ENCODE data around the gene COL4A2. TPM values are rescaled to one million over a fixed set of nuclear protein-coding genes. Genes with fewer than 3 reads are reported as not detected.

Gene COL4A2
- total RNA-seq, 2 donors from 2014 or later = not detected

GRCh38 chr13:110560601-110561343 lies 253.7 kb downstream of the COL4A2 start:
- H3K4me3 Mint-ChIP-seq = peak overlapping the region; percentile 83 to 88
- no peaks in the 10 kb centered on the region for H3K36me3 Mint-ChIP-seq (ENCODE audit: insufficient read depth in 2 of 2)
- ATAC-seq (replicated peaks in 1 of 2) (no peak), DNase-seq (peak in 1 of 2 donors; percentile 19)
- H3K4me1 Mint-ChIP-seq (ENCODE audit: low read depth) = peaks cover 19% of the 10 kb centered on the region
- H3K9me3 Mint-ChIP-seq = no peaks in the 10 kb centered on the region
- H3K27ac Mint-ChIP-seq = peak overlapping the region; percentile 8
- peaks cover 35% of the 10 kb centered on the region for H3K27me3 Mint-ChIP-seq (ENCODE audit: low read depth)

- H3K9me3 Mint-ChIP-seq = no peaks in the 10 kb centered on the region
- ATAC-seq (replicated peaks in 1 of 2) (peak; percentile 75 to 76), DNase-seq (peak; percentile 48 to 64)
- peak within 1 kb of the TSS; percentile 89 to 93 for H3K4me3 Mint-ChIP-seq
- no peaks in the 10 kb centered on the region for H3K36me3 Mint-ChIP-seq (ENCODE audit: insufficient read depth in 2 of 2)
- H3K4me1 Mint-ChIP-seq (ENCODE audit: low read depth) = peaks cover 16% of the 10 kb centered on the region
- H3K27ac Mint-ChIP-seq = peak within 1 kb of the TSS; percentile 8
- H3K27me3 Mint-ChIP-seq (ENCODE audit: low read depth) = peaks cover 40% of the 10 kb centered on the region
Measured at GRCh38 chr13:110561344-110562035, 254.4 kb downstream of the COL4A2 start, which contains the start of gene RAB20. Gene RAB20 (minus strand): TSS chr13:110561722. CDS start chr13:110561519, 203 bp downstream.

GRCh38 chr13:110562036-110562597 lies 255.0 kb downstream of the COL4A2 start:
- H3K27ac Mint-ChIP-seq = no peak overlapping the region
- no peaks in the 10 kb centered on the region for H3K36me3 Mint-ChIP-seq (ENCODE audit: insufficient read depth in 2 of 2)
- no peaks in the 10 kb centered on the region for H3K9me3 Mint-ChIP-seq
- ATAC-seq (replicated peaks in 1 of 2) = peak in 1 of 2 donors; percentile 50
- H3K4me1 Mint-ChIP-seq (ENCODE audit: low read depth) = peaks cover 16% of the 10 kb centered on the region
- peak overlapping the region; percentile 89 to 93 for H3K4me3 Mint-ChIP-seq
- peak in 1 of 2 donors; percentile 8 for DNase-seq
- peaks cover 40% of the 10 kb centered on the region for H3K27me3 Mint-ChIP-seq (ENCODE audit: low read depth)

Other genes starting within 250 kb of the COL4A2 start
- gene COL4A1, start 127 bp upstream of the COL4A2 start, total RNA-seq = under 1 TPM in 1 of 2 donors, not detected in 1; 0.19 TPM

Data from activated T-cell treated with anti-CD3 and anti-CD28 coated beads, Interleukin-2, amount 50 U/mL, for 72 hours (primary cell).